ENCODE data around the gene SLC25A46.

DNA sequence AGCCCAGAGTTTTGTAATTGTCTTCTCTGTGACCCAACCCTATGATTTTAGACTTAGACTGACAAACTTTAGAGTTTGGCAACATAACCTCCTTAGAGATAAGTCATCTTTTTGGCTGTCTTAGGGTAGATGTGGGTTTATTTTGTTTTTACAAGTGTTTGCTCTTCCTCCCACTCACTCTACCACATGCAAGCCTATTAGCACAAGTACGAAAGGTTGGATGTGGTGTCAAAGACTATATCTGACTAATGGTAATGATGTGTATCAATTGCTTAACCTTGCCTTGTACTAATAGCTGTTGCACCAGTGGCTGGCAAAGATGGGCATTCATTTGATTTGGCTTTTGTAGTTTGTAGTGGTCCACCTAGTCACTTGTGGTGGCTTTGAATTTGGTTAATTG is 46.5 kb downstream of the SLC25A46 start:
- TF ChIP-seq, protein P1, sequence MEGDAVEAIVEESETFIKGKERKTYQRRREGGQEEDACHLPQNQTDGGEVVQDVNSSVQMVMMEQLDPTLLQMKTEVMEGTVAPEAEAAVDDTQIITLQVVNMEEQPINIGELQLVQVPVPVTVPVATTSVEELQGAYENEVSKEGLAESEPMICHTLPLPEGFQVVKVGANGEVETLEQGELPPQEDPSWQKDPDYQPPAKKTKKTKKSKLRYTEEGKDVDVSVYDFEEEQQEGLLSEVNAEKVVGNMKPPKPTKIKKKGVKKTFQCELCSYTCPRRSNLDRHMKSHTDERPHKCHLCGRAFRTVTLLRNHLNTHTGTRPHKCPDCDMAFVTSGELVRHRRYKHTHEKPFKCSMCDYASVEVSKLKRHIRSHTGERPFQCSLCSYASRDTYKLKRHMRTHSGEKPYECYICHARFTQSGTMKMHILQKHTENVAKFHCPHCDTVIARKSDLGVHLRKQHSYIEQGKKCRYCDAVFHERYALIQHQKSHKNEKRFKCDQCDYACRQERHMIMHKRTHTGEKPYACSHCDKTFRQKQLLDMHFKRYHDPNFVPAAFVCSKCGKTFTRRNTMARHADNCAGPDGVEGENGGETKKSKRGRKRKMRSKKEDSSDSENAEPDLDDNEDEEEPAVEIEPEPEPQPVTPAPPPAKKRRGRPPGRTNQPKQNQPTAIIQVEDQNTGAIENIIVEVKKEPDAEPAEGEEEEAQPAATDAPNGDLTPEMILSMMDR (IDR thresholded peaks at IDR 0.05; ENCODE audit: low read depth, low read length, poor library complexity, severe bottlenecking), result no peak
- no peak for TF ChIP-seq EZH2phosphoT487 (IDR thresholded peaks at IDR 0.05; ENCODE audit: borderline replicate concordance, low read length)
